GM19372 (cell line): ENCODE measurements around the gene GNPAT.
"Not testable (repeated sequence)": the region's sequence is repeated elsewhere in the genome, so short reads cannot be mapped to it uniquely, and the experiment has no call there.

Experiments
- ATAC-seq: cut with Tn5 transposase; IDR thresholded peaks from one replicate; pipeline ENCODE4 v1.9.1; 2021; ENCODE audit warnings: mild to moderate bottlenecking, low read depth, moderate library complexity; ENCODE audit not compliant: unreplicated experiment

Gene GNPAT

GRCh38 chr1:231212301-231212700 is 28.7 kb upstream of the GNPAT start:
- not testable (repeated sequence) for ATAC-seq

DNA sequence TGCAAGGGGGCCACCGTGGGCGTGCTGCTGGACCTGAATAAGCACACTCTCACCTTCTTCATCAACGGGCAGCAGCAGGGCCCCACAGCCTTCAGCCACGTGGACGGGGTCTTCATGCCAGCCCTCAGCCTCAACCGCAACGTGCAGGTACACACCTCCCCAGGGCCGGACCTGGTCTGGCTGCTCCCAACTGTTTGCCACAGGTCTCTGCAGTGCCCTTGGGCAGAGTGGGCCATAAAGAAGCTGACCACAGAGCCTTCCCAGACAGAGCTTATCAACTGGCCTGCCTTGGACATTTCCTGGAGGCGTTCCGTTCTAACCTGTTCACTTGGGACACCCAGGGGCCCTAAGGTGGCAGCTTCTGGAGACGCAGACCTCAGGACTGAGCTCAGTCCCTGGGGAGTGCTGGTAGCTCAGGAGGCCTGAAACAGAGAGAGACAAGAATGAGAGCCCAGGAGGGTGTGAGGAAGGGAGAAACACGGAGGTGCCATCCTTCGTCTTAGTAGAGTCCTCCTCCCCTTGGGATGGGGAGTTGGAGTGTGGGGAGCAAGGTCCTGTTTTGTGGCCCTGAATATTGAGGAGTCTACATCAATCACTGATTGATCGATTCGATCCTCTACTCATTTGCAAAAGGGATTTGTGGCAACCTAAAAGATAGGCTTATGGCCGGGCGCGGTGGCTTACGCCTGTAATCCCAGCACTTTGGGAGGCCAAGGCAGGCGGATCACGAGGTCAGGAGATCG is 27.0 kb upstream of the GNPAT start:
- no peak for ATAC-seq

DNA sequence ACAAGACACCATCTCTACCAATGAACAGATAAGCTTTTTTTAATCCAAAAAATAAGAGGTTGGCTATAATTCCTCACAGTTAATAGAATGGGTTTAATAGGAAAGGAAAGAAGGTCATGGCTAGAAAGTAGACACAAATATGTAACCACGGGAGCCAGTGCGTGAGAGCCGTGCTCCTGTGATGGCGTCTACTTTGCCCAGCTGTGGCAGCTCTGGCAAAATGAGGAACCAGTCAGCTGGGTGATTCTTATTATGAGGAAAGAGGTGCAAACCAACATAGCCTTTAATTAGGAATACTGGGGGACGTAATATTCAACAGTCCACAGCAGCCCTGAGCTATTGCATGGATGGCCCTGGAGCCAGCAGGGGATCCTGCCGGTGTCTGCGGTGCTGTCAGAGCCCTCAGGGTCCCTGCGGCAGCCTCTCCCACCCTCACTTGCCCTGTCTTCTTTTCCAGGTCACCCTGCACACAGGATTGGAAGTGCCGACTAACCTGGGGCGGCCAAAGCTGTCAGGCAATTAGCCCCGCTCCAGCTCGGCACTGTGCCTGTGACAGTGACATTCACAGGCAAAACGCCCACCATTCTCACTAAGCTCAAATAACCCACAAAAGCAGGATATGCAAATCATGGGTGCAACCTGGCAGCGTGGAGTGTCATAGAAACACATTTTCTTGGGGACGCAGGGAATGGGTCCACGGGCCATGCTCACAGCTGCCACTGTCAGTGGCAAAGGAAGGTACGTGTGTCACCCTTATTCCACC is 25.9 kb upstream of the GNPAT start:
- no peak for ATAC-seq

- ATAC-seq: no peak
Observed at GRCh38 chr1:231215681-231216385, 25.2 kb upstream of the GNPAT start.

GRCh38 chr1:231216498-231216897 is 24.5 kb upstream of the GNPAT start:
- no peak for ATAC-seq

GRCh38 chr1:231217056-231217455 is 24.0 kb upstream of the GNPAT start:
- ATAC-seq: no peak

GRCh38 chr1:231218078-231218477 is 22.9 kb upstream of the GNPAT start:
- no peak for ATAC-seq

- ATAC-seq: no peak
Observed at GRCh38 chr1:231219422-231220401, 21.3 kb upstream of the GNPAT start.

DNA sequence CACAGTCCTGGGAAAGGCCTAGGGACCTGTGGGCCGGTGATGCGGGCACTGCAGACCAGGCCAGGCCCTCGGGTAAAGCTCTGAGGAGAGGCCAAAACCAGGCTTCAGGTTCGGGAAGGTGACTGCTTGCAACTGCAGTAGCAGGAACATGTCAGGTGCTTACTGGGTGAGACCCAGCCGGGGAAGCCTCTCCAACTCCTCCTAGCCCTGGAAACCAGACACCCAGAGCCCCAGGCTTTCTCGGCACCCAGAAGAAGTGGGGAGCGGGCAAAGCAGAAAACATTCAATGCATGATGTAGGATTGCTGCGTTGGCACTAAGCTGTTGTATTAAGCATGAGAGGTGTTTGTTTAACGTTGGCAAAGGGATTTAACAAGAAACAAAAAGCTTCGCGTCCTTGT is 20.2 kb upstream of the GNPAT start:
- ATAC-seq: no peak

DNA sequence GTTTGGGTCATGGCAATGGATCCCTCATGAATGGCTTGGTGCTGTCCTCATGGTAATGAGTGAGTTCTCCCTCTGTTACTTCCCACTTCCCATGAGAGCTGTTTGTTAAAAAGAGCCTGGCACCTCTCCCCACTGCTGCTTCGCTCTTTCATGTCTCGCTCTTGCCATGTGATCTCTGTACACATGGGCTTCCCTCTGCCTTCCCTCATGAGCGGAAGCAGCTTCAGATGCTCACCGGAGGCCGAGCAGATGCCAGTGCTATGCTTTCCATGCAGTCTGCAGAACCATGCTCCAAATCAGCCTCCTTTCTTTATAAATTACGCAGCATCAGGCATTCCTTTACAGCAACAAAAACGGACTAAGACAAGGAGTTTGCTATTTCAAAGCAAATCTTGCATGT is 14.9 kb upstream of the GNPAT start:
- ATAC-seq: no peak

DNA sequence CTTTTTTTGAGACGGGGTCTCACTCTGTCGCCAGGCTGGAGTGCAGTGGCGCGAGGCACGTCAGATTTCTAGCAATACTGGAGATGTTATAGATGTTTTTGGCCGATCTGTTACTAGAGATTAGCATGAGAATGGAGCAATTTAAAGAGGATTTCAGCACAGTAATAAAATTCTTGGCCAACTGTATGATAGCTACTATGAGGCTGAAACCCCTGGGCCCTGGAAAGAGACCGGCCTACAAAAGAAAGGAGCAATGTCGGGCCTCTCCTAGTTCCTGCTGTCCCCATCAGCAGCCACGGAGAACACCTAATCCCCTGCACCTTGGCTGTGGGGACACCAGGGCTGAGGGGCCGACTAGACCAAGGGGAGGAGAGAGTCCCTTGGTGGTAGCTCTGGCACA is 9.5 kb upstream of the GNPAT start:
- ATAC-seq: no peak

DNA sequence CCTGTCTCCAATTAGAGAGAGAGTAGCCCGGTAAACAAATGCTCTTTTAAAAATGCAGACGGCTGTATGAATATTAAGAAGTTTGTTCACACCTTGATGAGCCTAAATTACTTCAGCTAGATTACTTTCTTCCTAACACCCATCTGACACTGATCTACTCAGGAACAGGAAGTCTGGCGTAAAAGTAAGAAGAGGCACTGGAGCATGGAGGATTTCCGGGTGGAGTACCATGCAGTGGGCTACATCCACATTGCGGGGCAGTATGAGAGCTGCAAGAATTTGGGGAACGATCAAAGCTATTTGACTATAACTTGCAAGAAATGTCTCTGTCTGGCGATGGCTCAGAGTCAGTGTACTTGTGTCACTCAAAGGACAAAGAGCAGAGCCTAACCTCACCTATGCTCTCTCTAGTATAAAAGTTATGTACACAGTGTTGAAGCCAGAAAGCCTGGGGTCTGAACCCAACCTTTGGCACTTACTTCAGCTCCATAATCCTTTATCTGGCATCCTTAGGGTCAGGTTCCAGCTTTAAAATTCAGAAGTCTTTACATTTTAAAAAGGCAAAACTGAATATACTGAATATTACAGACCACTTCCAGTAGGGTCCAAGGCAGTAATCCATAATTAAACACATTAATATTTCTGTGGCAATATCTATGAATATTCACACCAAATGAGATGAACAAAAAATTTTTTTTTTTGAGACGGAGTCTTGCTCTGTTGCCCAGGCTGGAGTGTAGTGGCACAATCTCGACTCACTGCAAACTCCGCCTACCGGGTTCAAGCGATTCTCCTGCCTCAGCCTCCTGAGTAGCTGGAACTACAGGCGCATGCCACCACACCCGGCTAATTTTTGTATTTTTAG is 7.9 kb upstream of the GNPAT start:
- ATAC-seq: no peak

DNA sequence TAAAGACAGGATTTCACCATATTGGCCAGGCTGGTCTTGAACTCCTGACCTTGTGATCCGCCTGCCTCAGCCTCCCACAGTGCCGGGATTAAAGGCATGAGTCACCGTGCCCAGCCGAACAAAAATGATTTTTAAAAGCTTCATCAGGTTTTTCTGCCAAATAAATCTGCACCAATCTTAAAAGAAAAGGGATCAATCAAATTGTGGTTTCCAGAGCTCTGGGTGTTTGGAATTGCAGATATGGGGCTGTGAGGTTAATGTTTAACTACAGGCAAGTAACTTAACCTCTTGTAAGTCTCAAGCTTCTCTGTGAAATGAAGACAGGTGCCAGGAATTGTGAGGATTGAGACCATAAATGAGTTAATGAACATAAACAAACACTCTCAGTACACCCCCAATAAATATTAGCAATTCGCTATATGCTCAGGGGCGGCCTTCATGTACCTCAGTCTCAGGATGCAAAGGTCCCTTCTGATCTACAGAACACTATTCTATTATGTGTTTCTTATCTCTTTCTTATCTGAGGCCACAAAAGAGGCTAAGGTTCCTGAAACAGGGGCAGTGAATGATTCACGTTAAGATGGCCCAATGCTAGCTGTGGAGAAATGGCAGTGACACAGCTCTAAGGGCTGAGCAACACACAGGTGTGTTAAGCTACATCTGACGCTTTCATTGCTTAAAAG is 7.1 kb upstream of the GNPAT start:
- no peak for ATAC-seq

- no peak for ATAC-seq
Observed at GRCh38 chr1:231234506-231234905, 6.5 kb upstream of the GNPAT start.

DNA sequence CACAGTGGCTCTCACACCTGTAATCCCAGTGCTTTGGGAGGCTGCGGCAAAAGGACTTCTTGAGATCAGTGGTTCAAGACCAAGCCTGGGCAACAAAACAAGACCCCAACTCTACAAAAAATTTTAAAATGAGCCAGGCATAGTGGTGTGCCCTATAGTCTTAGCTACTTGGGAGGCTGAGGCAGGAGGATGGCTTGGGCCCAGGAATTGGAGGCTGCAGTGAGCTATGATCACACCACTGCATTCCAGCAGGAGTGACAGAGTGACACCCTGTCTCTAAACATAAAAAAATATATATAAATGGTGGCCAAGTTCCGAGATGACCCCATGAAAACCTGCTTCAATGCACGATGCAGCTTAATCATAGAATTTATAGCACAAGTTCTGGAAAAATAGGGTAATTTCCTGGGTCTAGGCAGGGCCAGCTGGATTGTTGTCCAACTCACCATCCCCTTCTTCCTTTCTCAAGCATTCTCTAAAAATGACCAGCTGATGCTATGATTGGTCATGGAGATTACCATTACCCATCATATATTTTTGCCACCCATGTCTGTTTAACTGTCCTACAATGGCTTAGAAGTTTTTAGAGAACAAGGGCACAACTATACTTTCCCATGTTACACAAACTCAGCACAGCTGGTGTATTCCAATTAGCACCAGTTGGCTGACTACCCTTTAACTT is 5.3 kb upstream of the GNPAT start:
- no peak for ATAC-seq

DNA sequence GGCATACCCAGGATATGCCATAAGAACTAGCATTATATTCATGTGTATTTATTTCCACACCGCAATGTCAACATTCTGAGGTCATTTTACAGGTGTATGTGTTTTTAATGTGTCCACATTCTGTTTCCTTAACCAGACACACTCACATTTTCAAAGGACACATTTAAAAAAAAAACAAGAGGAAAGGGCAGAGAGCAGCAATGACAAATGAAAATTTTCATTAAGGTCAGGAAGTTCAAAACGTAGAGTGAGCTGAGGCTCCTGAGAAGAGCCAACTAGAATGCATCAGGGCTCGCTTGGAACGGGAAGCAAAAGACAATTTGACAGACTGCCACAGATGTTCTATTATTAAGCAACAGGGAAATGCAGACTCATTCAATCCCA is 4.8 kb upstream of the GNPAT start:
- no peak for ATAC-seq

DNA sequence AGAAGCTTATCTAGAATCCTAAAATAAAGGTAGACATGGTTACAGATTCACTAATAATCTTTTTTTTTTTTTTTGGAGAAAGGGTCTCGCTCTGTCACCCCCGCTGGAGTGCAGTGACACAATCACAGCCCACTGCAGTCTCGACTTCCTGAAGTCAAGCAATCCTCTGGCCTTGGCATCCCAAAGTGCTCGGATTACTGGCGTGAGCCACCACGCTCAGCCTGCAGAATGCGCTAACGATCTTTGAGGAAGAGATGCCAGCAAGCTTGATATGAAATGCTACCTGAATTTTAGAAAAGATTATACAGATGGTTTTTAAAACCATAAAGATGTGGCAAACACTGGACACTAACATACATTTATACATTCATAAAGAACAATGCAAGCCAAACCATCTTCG is 4.1 kb upstream of the GNPAT start:
- no peak for ATAC-seq

DNA sequence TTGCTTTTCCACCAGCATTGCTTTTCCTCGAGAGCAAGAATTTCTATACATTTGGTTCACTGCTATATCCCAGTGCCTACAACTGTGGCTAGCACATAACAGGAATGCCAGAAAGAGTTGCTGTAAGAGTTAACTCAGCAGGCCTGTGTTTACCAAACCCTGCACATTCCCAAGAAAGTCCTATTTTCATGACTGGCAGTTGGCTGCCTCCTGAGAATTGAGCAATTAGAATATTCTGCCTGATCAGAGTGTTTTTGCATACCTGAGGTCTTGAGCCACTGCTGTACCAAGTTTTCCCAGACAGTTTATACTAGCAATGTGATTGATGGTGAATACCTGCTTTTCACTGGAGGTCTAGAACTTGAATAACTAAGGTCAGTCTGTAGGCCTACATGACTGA is 2.7 kb upstream of the GNPAT start:
- no peak for ATAC-seq
